Fibroblast of upper back skin (primary cell): ENCODE measurements around the gene NAA15.
"Not testable (repeated sequence)": the region's sequence is repeated elsewhere in the genome, so short reads cannot be mapped to it uniquely, and the experiment has no call there.

ENCODE experiments used
- DNase-seq: peaks from one replicate; pipeline ENCODE4 v3.0.0-alpha.2; 2013

Gene NAA15

GRCh38 chr4:139453371-139454110 lies 152.2 kb downstream of the NAA15 start:
- DNase-seq = peak; percentile 98

- DNase-seq = peak; percentile 88
Measured at GRCh38 chr4:139454111-139455045, 153.1 kb downstream of the NAA15 start, which contains the start of gene RAB33B. TSS of gene RAB33B (plus strand) at chr4:139454121. CDS start at chr4:139454196, 75 bp downstream.

- DNase-seq = no peak
Measured at GRCh38 chr4:139455126-139455538, 153.8 kb downstream of the NAA15 start.

- DNase-seq = no peak
Measured at GRCh38 chr4:139457318-139457717, 156.0 kb downstream of the NAA15 start.

GRCh38 chr4:139458543-139458942 lies 157.2 kb downstream of the NAA15 start:
- DNase-seq = no peak

GRCh38 chr4:139458999-139459398 lies 157.7 kb downstream of the NAA15 start:
- peak; percentile 20 for DNase-seq

GRCh38 chr4:139460565-139460964 lies 159.3 kb downstream of the NAA15 start:
- DNase-seq = no peak

GRCh38 chr4:139461022-139461628 lies 159.8 kb downstream of the NAA15 start:
- DNase-seq = no peak

GRCh38 chr4:139464512-139464911 lies 163.2 kb downstream of the NAA15 start:
- not testable (repeated sequence) for DNase-seq

- no peak for DNase-seq
Measured at GRCh38 chr4:139465922-139466321, 164.6 kb downstream of the NAA15 start.

- not testable (repeated sequence) for DNase-seq
Measured at GRCh38 chr4:139468756-139469155, 167.5 kb downstream of the NAA15 start.

- no peak for DNase-seq
Measured at GRCh38 chr4:139469216-139469615, 167.9 kb downstream of the NAA15 start.
